Spleen (tissue), 7 donors: Measurements from ENCODE around the gene C18orf63.

Experiments
- CTCF ChIP-seq, 11 experiments: fragments of 200-600 bp in 7 of 11; fragments of 450-650 bp in 4 of 11; sonication (generic) in 4 of 11; IDR thresholded peaks in 8 of 11; conservative IDR thresholded peaks in 3 of 11; 1 replicate in 7 of 11; 2 replicates in 4 of 11; pipeline versions ENCODE4 v1.4.0 to v1.8.0; 2016 to 2021; ENCODE audit warnings: antibody characterized with exemption in 11 of 11, inconsistent platforms in 4 of 11, mild to moderate bottlenecking in 1 of 11
- POLR2A ChIP-seq, 3 donors: fragments of 450-650 bp; IDR thresholded peaks; one replicate each; pipeline ENCODE4 v1.5.1; 2017; ENCODE audit warnings: antibody characterized with exemption in 3 of 3, mild to moderate bottlenecking in 1 of 3
- POLR2AphosphoS5 ChIP-seq, 3 donors: sonication (generic); formaldehyde crosslinking; IDR thresholded peaks; one replicate each; pipeline ENCODE4 v1.5.1; 2017; ENCODE audit warnings: antibody characterized with exemption in 3 of 3
- donor health status: DM: no; HTN: no; CAD: no; lungs with moderate emphysema.
- donor health status: DM: no; HTN: no; CAD: no.
- donor health status: DM: no; HTN: no; CAD: no.

- TF ChIP-seq CTCF (IDR thresholded peaks at IDR 0.05 in 8 of 11, conservative IDR thresholded peaks at IDR 0.05 in 3 of 11): no peak
- TF ChIP-seq POLR2A (IDR thresholded peaks at IDR 0.05): no peak
- TF ChIP-seq POLR2AphosphoS5 (IDR thresholded peaks at IDR 0.05): no peak
Measured at GRCh38 chr18:74299162-74299561, 16.5 kb upstream of the C18orf63 start.
